Measurements from ENCODE around the gene CD55. TPM values are rescaled to one million over a fixed set of nuclear protein-coding genes. Genes with fewer than 3 reads are reported as not detected.

Gene CD55
- total RNA-seq, 1 experiment from 2014 or later, result 75.4 TPM

- H3K9ac ChIP-seq (ENCODE audit: low read length), result no peak overlapping the region
- H3K9me2 ChIP-seq (ENCODE audit: insufficient read depth), result no peaks in the 10 kb centered on the region
- H3K27me3 ChIP-seq (ENCODE audit: insufficient read depth, low read length), result no peaks in the 10 kb centered on the region
- H3K9me3 ChIP-seq (ENCODE audit: control insufficient read depth in 1 of 2, insufficient read depth in 1 of 2, low read depth in 1 of 2, low read length in 2 of 2), result no peaks in the 10 kb centered on the region
- BruUV-seq (replicated peaks), result no TSS peak
- DNase-seq (ENCODE audit: low read depth, low spot score), result no peak
- H2AFZ ChIP-seq (ENCODE audit: low read depth, low read length, poor library complexity, severe bottlenecking), result no peak overlapping the region
- intact Hi-C loops (cut with micrococcal nuclease), result loop anchor here (10.0 kb wide), 1 partner anchor 123 kb away; no protein-coding TSS in a partner anchor
- ATAC-seq, result no peak
- H3K36me3 ChIP-seq (ENCODE audit: control insufficient read depth in 1 of 2, insufficient read depth in 2 of 2, low read length in 2 of 2), result peaks cover 17 to 31% of the 10 kb centered on the region in 2 experiments
- H3K79me2 ChIP-seq (ENCODE audit: insufficient read depth, low read length), result 0 out of 2 replicates have a peak, but pooled peaks cover 3% of the 10 kb centered on the region
- H4K20me1 ChIP-seq (ENCODE audit: insufficient read depth), result no peaks in the 10 kb centered on the region
- H3K27ac ChIP-seq (ENCODE audit: low read depth, low read length), result no peak overlapping the region
- H3K4me2 ChIP-seq (ENCODE audit: low read length), result no peak overlapping the region
- H3K4me1 ChIP-seq (ENCODE audit: control insufficient read depth in 1 of 2, insufficient read depth in 2 of 2, low read length in 2 of 2), result no peaks in the 10 kb centered on the region
- ChIA-PET POLR2A (no interaction called here), RAD21 (ENCODE audit: low non-redundant PET in 1 of 2, low total read pairs in 2 of 2, uncharacterized antibody in 2 of 2, unreplicated experiment in 2 of 2) (no interaction called here), CTCF (no interaction called here)
- no peak overlapping the region for H3K4me3 ChIP-seq (replicated peaks in 1 of 2; ENCODE audit: low read depth in 1 of 2, low read length in 2 of 2)
- TF ChIP-seq MAX (IDR thresholded peaks at IDR 0.05), result no peak
These were observed 6.5 kb downstream of the CD55 start for GRCh38 chr1:207328004-207328403.

GRCh38 chr1:207328908-207329440 lies 7.5 kb downstream of the CD55 start:
- Histone ChIP-seq H3K9me2 (ENCODE audit: insufficient read depth) (no peaks in the 10 kb centered on the region), H3K4me1 (ENCODE audit: control insufficient read depth in 1 of 2, insufficient read depth in 2 of 2, low read length in 2 of 2) (no peaks in the 10 kb centered on the region), H3K4me2 (ENCODE audit: low read length) (no peak overlapping the region), H4K20me1 (ENCODE audit: insufficient read depth) (no peaks in the 10 kb centered on the region), H3K36me3 (ENCODE audit: control insufficient read depth in 1 of 2, insufficient read depth in 2 of 2, low read length in 2 of 2) (peaks cover 17 to 31% of the 10 kb centered on the region in 2 experiments), H2AFZ (ENCODE audit: low read depth, low read length, poor library complexity, severe bottlenecking) (no peak overlapping the region), H3K4me3 (replicated peaks in 1 of 2; ENCODE audit: low read depth in 1 of 2, low read length in 2 of 2) (no peak overlapping the region), H3K9ac (ENCODE audit: low read length) (no peak overlapping the region), H3K79me2 (ENCODE audit: insufficient read depth, low read length) (0 out of 2 replicates have a peak, but pooled peaks cover 3% of the 10 kb centered on the region), H3K9me3 (ENCODE audit: control insufficient read depth in 1 of 2, insufficient read depth in 1 of 2, low read depth in 1 of 2, low read length in 2 of 2) (no peaks in the 10 kb centered on the region), H3K27ac (ENCODE audit: low read depth, low read length) (no peak overlapping the region), H3K27me3 (ENCODE audit: insufficient read depth, low read length) (no peaks in the 10 kb centered on the region)
- intact Hi-C loops (cut with micrococcal nuclease), result loop anchor here (10.0 kb wide), 1 partner anchor 124 kb away; no protein-coding TSS in a partner anchor
- no peak for ATAC-seq
- POLR2A ChIA-PET, result no interaction called here
- CTCF ChIA-PET, result no interaction called here
- DNase-seq (ENCODE audit: low read depth, low spot score), result no peak
- RAD21 ChIA-PET (ENCODE audit: low non-redundant PET in 1 of 2, low total read pairs in 2 of 2, uncharacterized antibody in 2 of 2, unreplicated experiment in 2 of 2), result no interaction called here
- no TSS peak for BruUV-seq (replicated peaks)
- TF ChIP-seq ZFX (IDR thresholded peaks at IDR 0.05) (no peak), CBX3 (IDR thresholded peaks at IDR 0.05; ENCODE audit: low read depth) (no peak), EZH2 (IDR thresholded peaks at IDR 0.05) (no peak), YY1 (IDR thresholded peaks at IDR 0.05; ENCODE audit: extremely low read depth, insufficient replicate concordance, low read depth, low read length) (no peak), RAD21 (IDR thresholded peaks at IDR 0.05; ENCODE audit: low read depth) (no peak), ELF1 (IDR thresholded peaks at IDR 0.05; ENCODE audit: borderline replicate concordance, low read depth) (no peak), POLR2A (IDR thresholded peaks at IDR 0.05; ENCODE audit: borderline replicate concordance, extremely low read depth, insufficient read depth, insufficient read length) (no peak), REST (IDR thresholded peaks at IDR 0.05; ENCODE audit: low read depth) (no peak), CTCF (IDR thresholded peaks at IDR 0.05 in 2 of 3, conservative IDR thresholded peaks at IDR 0.05 in 1 of 3; ENCODE audit: borderline replicate concordance in 1 of 3, insufficient read depth in 1 of 3, low read depth in 2 of 3, low read length in 2 of 3) (no peak), ZBTB33 (IDR thresholded peaks at IDR 0.05; ENCODE audit: extremely low read depth, insufficient replicate concordance, low read length) (no peak), JUND (IDR thresholded peaks at IDR 0.05) (no peak)
